ENCODE measurements around the gene CHCHD3.

CHCHD3 gene

DNA sequence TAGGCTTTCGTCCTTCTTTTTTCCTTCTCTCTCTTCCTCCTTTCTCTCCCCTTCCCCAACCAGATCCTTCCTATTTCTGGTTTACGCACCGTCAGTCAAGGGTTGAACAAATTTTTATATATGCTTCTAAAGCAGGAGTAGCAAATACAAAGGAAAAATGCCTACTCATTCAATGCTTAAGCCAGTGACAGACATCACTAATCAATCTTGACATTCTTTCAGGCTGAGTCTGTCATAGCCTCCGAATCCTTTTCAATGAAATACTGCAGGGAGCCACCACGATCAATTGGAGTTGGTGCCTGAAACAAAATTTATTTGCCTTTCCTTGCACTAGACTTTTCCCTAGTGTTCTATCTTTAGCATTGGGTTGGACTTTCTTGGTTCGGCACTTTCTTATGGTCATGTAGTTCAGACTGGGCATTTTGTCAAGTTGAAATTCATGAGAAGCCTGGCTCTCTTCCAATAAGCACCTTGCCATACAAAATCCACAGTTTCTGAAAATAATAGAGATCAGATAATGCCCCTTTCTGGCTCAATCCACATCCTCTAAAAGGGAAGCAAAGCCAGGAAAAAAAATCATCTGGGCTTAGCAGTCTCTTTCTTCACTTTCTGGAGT lies 266.1 kb downstream of the CHCHD3 start:
- DNase-seq (ENCODE audit: low read depth) = no peak

DNA sequence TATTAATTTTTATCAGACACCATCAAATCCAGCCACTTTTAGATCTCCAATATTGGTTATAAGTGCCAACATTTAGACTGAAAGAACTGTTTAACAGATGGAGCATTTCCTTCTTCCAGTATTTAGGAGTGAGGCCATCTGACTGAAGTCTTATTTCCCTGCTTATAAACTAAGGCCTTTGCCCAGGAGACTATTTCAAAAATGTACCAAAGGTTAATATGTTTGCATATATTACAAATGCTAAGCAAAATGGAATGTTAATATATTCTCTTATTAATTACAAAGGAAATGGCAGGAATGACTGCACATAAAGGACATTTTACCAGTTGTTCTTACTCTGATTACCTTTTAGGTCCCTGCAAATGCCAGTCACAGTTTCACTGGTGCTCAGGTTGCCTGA lies 266.8 kb downstream of the CHCHD3 start:
- peak; percentile 23 for DNase-seq (ENCODE audit: low read depth)

DNA sequence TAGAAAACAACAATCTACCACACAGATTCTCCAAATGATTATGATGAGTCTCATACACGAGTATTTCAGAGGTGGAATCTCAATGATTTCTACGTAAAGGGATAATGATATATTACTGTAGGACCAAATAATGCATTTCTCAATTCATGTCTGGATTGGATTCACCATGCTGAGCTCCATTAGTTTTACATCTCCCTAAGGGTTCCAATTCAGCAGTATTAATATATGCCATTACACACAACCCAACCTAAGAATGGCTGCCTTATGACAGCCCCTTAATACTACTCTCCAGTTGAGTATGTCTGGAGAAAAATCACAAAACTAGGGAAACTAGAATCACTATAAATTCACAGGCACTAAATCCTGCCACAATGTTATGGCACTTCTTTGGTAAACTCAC lies 271.3 kb downstream of the CHCHD3 start:
- DNase-seq (ENCODE audit: low read depth) = no peak

DNA sequence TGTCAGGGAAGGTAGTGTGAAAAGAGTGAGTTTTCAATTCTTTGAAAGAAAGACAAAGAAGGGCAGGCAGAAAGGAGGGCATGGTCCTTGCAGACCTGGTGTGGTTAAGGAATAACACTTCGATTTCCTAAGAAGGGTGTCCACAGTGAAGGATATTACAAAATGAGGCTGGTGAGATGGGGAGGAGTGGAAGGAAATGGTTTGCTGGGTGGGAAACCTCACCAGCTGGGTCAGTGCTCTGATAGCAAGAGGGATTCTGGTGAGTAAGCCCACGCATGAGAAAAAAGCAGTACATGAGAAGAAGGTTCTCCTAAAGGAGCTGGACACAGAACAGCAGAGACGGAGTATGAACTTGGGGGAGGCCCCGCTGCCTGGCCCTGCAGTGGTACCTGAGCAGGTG lies 275.1 kb downstream of the CHCHD3 start:
- DNase-seq (ENCODE audit: low read depth) = no peak

DNA sequence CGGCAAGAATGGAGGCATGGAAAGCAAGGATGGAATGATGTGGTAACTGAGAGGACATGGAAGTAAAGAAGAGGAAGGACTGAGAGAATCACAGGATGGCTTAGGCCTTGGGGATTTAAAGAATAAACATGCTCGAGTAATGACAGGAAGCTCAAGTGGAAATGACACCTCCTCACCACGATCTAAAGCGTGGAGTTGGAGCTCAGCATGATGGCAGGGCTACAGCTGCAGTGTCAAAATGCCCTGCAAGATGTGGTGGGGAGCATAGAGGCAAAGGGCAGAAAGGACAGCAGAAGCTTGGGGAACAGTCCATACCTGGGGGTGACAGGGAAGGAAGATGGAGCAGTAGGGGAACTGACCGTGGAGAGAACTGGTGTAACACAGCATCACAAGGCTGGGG lies 276.1 kb downstream of the CHCHD3 start:
- no peak for DNase-seq (ENCODE audit: low read depth)

DNA sequence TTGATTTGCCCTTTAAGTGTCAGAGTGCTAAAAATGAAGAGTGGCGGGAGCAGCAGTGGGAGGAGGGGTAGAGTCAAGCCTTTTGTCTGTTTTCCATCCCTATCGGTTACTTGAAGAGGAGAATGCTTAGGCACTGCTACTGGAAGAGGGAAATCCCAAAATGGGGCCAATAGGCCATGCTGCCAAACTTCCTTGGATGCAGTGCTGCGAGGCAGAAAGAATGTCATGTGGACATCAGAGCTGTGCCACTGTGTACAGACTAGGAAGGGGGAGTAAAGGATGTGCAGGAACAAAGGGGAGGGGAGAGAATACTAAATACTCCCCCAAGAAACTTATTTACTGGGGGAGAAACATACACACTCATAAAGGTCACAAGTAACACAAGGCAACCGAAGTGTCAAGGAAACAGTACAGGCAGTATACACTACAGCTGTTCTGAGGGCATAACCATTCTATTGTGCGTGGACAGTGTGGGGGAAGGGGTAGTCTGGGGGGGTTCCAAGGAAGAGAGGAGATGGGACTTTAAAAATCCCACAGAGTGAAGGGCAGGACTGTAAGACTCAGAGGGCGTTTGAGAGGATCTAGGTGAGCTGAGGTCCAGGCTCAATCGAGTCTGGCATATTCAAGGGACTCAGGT lies 276.9 kb downstream of the CHCHD3 start:
- DNase-seq (ENCODE audit: low read depth) = no peak

DNA sequence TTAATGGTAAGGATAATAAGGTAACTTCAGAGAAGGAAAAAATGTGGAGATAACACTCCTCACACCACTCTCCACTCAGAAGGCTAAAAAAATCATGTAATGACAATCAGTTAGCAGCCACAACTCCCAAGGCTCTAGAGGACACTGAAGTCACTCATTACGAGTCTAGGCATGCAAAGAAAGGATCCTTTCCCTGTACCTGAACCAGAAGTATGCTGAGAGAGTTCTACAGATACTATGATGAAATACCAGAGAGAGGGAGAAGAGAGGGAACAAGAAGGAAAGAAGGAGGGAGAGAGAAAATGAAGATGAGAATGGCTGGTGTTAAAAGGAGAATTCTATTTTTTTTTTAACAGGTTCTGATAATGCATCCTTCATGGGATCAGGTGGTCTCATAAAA lies 281.4 kb downstream of the CHCHD3 start:
- no peak for DNase-seq (ENCODE audit: low read depth)

DNA sequence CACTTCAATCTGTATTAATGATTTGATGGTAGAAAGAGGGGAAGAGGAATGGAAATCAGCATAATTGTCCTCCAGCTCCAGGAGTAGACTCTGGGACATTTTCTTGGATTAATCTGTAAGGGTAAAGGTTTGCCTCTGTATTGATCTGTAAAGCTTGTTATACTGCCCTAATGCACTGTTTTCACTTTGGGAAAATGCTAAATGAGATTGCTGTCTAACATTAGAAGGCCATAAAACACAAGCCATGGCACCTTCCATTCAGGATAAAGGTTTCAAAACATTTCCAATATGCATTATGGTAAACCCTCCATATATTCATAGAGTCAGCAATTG lies 282.8 kb downstream of the CHCHD3 start:
- DNase-seq (ENCODE audit: low read depth) = no peak

DNA sequence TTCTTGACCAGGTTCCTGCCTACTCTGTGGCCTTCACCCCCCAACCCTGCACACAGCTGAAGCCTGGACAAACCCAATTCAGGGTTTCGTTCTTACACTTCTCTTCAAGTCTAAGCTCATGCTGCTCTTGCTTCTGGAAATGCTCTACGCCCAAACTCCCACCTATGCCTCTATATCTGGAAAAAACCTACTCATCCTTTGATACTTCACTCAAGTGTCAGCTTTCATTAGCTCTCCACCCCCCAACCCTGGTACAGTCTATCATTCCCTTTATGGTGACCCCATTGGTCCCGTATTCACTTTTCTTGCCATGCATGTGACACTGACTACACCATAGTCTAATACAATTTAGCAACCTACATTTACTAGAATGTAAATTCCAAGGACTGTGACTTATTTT lies 284.7 kb downstream of the CHCHD3 start:
- no peak for DNase-seq (ENCODE audit: low read depth)

DNA sequence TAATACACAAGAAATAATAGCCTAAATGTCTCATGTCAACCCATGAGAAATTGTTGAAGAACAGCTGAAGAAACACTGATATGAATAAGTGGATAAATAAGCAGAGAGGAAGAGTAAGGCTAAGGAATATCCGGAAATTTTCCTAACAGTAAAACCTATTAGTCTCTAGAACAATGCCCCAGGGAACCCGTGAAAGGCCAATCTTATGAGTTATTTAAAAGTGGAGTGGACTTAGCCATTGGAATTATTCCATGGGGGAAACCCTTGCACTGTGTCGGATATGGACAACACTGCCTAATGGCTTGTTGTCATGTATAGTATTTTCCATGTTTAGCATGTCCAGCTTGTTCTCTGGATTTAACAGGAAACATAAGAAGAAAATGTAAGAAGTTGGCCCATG lies 288.4 kb downstream of the CHCHD3 start:
- DNase-seq (ENCODE audit: low read depth) = no peak

DNA sequence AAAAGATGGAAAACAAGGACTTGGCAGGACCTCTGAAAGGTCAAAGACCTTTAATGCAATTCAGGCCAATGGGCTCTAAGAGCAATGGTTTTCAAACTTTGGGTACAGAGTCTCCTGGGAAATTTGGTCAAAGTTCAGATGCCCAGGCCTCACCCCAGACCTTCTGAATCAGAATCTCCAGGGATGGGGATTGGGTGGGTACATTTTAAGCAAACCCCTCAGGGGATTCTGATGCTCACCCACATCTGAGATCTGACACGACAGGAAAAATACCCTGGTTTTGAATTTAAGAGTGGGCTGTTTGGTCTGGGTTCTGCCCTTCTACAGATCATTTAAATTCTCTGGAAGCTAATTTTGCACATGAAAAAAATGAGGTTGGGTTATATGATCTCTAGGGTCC lies 290.9 kb downstream of the CHCHD3 start:
- no peak for DNase-seq (ENCODE audit: low read depth)

DNA sequence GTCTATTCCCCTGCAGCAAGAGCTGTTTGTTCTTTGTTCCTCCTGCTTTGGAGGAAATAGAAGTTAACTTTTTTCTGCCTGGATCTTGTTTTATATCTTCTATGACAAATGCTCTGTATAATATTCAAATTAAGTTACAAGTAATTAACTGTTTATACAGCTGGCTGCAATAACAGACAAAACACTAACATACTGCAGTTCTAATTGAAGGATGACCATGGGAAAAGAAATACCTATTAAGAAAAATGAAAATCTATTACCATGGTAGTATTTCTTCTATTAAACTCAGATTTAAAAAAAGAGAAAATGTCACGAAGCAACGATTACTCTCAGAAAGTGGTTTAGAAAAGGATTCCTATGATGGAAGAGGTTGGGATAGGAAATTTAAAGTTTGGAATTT lies 291.8 kb downstream of the CHCHD3 start:
- no peak for DNase-seq (ENCODE audit: low read depth)

DNA sequence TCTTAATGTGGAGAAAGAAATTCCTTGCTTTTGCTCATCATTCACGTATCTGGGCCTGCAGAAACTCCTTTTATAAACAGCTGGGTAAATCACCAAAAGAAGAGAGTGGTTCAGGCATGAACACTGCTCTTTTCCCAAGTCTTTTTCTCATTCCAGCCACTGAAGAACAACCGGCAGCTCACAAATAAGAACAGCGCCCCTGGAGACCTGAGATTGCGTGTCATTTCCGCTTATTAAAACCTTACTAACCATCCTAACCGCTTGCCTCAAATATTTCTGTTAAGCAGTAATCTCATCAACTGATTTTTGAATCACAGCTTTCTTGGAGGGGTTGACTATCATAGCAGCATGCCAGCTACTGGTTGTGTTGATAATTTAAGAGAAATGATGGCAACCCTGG lies 292.6 kb downstream of the CHCHD3 start:
- no peak for DNase-seq (ENCODE audit: low read depth)

DNA sequence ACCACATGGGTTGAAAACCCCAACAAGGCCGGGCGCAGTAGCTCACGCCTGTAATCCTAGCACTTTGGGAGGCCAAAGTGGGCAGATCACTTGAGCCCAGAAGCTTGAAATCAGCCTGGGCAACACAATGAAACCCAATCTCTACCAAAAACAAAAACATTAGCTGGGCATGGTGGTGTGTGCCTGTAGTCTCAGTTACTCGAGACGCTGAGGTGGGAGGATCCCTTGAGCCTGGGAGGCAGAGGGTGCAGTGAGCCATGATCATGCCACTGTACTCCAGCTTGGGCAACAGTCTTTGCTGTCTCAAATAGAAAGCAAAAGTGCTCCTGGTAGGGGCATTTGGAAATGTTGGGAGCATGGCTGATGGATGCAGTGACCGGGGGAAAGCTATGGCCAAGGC lies 296.0 kb downstream of the CHCHD3 start:
- DNase-seq (ENCODE audit: low read depth) = peak; percentile 14

DNA sequence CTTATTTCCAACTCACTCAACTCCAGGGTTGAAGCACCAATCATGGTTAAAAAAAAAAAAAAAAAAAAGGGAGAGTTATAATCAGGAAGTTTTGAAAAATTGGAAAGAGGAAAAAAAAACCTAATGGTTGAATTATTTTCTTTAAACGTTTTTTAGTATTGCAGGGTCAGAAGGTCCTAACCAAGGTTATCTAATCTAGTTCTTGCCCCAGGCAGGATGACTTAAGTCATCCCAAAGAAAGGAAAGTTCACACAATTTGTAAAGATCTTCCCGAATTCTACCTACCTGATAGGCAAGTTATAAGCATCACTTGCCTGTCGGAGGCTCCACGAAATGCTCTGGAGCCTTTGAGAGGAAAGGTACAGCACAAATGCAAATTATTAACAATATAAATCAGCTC lies 297.5 kb downstream of the CHCHD3 start:
- no peak for DNase-seq (ENCODE audit: low read depth)

DNA sequence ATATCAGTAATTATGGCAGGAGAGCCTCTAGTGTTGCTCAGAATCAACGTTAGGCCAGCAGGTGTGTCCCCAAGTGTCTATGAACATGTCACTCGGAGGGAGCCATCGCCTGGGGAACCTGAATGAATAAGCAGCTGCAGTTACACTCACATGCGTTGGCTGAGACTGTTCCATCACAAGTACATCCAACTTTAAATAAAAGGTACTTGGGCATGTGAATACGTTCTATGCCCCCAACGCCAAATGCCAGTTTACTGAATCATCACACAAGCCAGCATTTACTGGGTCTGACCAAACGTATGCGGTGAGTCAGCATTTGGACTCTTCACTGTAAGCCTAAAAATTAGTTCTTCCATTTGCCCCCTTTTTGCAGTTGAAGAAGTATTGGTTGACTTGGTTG lies 298.1 kb downstream of the CHCHD3 start:
- peak; percentile 73 for DNase-seq (ENCODE audit: low read depth)

DNA sequence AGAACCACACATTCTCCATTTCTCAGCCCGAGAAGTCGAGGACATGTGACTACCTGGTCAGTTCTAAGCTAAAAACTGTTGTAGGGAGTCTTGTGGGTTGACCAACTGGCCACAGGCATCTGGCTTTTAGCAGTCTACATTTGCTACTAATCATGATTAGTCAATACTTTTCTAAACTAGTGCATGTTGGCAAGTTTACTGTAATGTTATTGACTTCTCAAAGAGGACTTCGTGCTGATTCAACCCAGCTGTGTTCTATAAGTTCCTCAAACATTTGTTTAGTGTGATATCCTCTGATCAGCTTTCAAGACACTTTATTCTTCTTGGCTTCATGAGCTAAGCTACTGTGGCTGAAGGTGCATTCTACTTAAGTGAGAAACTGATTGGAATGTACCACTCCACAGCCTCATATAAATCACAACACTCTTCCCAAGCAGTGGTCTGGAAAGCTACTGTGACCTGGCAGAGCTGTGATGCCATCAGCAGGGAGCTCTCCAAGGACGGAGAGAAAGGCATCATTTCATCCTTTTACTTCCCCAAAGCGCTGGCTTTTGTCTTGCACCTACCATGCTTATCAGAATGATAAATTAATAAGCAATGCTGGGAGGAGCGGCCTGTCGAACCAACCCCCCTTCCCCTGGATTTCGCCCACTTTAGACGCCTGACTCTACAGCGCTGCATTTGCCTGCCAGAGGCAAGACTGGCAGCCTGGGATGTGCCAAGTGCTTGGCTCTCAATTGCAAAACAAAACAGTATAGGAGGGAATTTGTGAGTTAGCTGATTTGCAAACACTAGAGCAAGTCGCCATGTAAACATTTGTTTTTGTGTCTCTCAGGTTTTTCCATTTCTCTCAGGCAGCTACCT lies 298.9 kb downstream of the CHCHD3 start:
- peak; percentile 93 for DNase-seq (ENCODE audit: low read depth)

DNA sequence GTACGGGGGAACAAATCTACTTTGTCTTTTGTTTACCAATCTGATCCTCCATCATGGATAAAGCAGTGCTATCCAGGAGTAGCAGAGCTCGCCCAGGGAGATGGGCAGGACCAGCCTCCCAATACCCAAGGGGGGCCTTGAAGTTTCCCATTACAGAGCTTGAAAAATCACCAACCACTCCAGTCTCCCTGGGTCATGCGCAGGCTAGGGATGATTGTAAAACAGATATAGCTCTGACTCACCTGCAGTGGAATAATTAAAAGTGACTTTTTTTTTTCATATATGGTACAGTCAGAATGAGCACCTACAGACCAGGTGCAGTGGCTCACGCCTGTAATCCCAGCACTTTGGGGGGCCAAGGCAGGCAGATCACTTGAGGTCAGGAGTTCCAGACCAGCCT lies 301.1 kb downstream of the CHCHD3 start:
- DNase-seq (ENCODE audit: low read depth) = no peak

DNA sequence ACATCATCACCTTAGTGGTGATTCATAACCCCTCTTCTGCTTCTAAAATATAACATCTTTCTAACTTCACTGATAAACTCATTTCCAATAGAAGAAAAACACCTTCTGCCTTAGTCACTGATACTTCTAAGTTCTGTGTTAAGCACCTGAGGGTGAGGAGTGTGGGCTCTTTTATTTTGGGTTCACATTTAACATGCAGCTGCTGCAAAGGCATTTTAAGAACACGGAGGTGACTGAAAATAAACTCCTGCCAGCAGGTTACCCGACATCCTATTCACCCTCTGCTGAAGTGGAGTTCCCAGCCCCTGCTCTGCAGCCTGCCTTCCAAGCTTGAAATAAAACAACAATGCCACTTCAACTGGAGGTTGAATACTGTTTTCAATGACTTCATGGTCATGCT lies 302.7 kb downstream of the CHCHD3 start:
- no peak for DNase-seq (ENCODE audit: low read depth)

DNA sequence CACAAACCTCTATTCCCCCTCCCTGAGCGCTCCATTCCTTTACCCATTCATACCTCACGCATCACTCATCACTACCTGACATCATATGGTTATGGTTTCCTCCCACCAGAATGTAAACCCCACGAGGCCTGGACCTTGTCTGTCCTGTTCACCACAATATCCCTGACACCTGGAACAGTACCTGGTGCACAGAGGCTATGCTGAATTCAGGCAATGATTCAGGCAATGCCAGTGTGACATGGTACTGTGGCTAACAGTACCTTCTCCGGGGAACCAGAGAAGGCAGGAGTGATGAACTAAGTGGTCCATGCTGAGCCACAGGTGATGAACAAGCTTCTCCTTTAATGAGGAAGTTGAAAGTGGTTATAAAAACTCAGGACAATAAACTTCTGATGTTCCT lies 303.1 kb downstream of the CHCHD3 start:
- DNase-seq (ENCODE audit: low read depth) = no peak

DNA sequence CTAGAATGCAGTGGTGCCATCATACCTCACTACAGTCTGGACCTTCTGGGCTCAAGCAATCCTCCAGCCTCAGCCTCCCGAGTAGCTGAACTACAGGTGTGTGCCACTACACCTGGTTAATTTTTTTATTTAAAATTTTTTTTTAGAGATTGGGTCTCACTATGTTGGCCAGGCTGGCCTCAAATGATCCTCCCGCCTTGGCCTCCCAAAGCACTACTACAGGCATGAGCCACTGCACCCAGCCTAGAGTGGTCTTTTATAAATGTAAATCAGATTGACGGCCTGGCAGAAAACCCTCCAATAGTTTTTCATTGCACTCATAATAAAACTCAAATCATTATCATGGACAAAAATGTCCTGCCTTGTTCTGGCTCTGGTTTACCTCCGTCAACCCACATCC lies 303.9 kb downstream of the CHCHD3 start:
- no peak for DNase-seq (ENCODE audit: low read depth)

DNA sequence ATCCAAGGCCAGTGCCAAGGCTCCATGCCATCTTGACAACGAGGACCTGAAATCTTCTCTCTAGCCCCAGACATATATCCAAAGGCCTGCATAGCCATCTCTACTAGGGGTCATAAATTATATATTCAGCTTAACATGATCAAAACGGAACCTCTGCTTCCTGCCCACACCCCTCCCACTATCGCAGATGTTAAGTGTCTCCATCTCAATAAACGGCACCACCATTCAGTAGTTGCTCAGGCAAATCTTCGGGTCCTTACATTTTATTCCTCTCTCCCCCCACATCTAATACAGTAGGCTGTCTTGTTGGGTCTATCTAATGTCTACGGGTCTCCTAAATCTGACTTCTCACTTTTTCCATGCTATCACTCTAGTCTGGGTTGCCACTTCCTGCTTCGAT lies 304.5 kb downstream of the CHCHD3 start:
- DNase-seq (ENCODE audit: low read depth) = no peak

DNA sequence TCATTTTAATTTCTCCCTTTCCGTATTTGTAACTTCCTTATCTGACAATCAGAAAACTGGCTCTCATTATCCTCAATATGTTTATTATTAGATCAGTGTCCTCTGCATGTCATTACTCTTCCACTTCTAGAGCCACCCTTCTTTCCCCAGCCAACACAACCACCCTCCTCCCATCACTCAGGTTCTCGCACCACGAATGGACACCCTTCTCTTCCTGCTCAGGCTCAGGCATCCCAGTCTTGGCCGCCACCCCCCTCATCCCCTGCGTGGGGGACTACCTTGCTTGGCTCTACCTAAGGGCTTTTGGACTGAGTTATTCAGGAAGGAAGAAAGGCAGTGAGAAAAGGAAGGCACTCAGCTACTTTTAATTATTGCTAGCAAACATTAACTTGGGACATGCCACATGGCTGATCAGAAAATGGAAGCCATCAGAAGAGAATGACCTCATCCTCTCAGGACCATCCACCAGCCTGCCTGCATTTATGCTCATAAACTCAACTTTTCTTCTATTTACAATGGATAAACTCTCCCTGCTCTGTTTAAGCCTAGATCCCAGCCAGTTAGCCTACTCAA lies 305.8 kb downstream of the CHCHD3 start:
- DNase-seq (ENCODE audit: low read depth) = no peak
